Stomach (tissue), 9 donors: ENCODE measurements around the gene NSRP1. TPM values are rescaled to one million over a fixed set of nuclear protein-coding genes. Genes with fewer than 3 reads are reported as not detected.

Experiments
- DNase-seq, 2 donors: peaks; one replicate each; pipeline versions ENCODE4 v3.0.0 to v3.0.0-alpha.2; 2013 to 2019
- H3K27ac ChIP-seq, 5 donors: fragments of 200-600 bp in 4 of 5; sonication (generic) in 4 of 5; one replicate each; pipeline ENCODE4 v1.5.1; 2013 to 2019; ENCODE audit warnings: mild to moderate bottlenecking in 1 of 5, moderate library complexity in 1 of 5
- H3K27me3 ChIP-seq, 3 donors: fragments of 200-600 bp; sonication (generic); one replicate each; pipeline ENCODE4 v1.5.1; 2017 to 2019; ENCODE audit warnings: mixed run types in 1 of 3
- H3K36me3 ChIP-seq, 4 donors: fragments of 200-600 bp; sonication (generic); 1 replicate in 3 of 4; 2 replicates in 1 of 4; pipeline ENCODE4 v1.5.1; 2016 to 2019
- H3K4me1 ChIP-seq, 4 donors: fragments of 200-600 bp; sonication (generic); one replicate each; pipeline ENCODE4 v1.5.1; 2016 to 2019
- H3K4me3 ChIP-seq, 4 donors: fragments of 200-600 bp; sonication (generic) in 3 of 4; one replicate each; pipeline ENCODE4 v1.5.1; 2016 to 2019; ENCODE audit warnings: mild to moderate bottlenecking in 1 of 4
- H3K9me3 ChIP-seq, 4 donors: fragments of 200-600 bp; sonication (generic); one replicate each; pipeline ENCODE4 v1.5.1; 2016 to 2019
- CTCF ChIP-seq, 7 experiments: fragments of 450-650 bp in 4 of 7; fragments of 200-600 bp in 3 of 7; sonication (generic) in 3 of 7; IDR thresholded peaks; one replicate each; pipeline ENCODE4 v1.5.1; 2016 to 2019; ENCODE audit warnings: antibody characterized with exemption in 7 of 7, control low read depth in 2 of 7, mild to moderate bottlenecking in 1 of 7
- EP300 ChIP-seq: sonication (generic); formaldehyde crosslinking; IDR thresholded peaks from one replicate; pipeline ENCODE4 v1.6.1; 2017; ENCODE audit warnings: antibody characterized with exemption
- POLR2A ChIP-seq, 4 donors: fragments of 450-650 bp; IDR thresholded peaks; one replicate each; pipeline ENCODE4 v1.6.1; 2016; ENCODE audit warnings: antibody characterized with exemption in 4 of 4, control low read depth in 2 of 4, mild to moderate bottlenecking in 1 of 4, moderate library complexity in 1 of 4
- POLR2AphosphoS5 ChIP-seq, 3 donors: sonication (generic); formaldehyde crosslinking; IDR thresholded peaks; one replicate each; pipeline ENCODE4 v1.6.1; 2016; ENCODE audit warnings: antibody characterized with exemption in 3 of 3
- WGBS, 5 donors: extraction: QIAGEN DNeasy Blood & Tissue Kit in 3 of 5; methylation state at CpG; one replicate each; pipeline versions ENCODE4 v1.1.5 to v1.1.7; 2013 to 2018; 5-methylcytosine and 5-hydroxymethylcytosine counted together
- intact Hi-C: fragments of 100-400 bp; cut with DNase I; formaldehyde crosslinking; loops from one replicate; pipeline ENCODE4 v1.15.1; 2023; ENCODE audit warnings: low total_unique reads
- polyA plus RNA-seq, 3 donors: library from polyadenylated mRNA; stranded (reverse); fragments of 200-250 nt; gene quantifications; one replicate each; pipeline ENCODE4 v1.2.3, GENCODE V29; 2013
- total RNA-seq, 5 donors: library from RNA; depleted of rRNA; stranded (reverse); fragments of >200 nt; gene quantifications; one replicate each; pipeline versions ENCODE4 v1.1.0 to v1.2.3, GENCODE V29; 2014 to 2016
- donor health status: healthy with polysubstance abuse.
- donor health status: Bipolar disorder and iron deficiency.
- donor health status: healthy.

NSRP1 gene
- total and polyA plus RNA-seq, 8 donors: 5.4 to 110 (median 26.9) TPM

DNA sequence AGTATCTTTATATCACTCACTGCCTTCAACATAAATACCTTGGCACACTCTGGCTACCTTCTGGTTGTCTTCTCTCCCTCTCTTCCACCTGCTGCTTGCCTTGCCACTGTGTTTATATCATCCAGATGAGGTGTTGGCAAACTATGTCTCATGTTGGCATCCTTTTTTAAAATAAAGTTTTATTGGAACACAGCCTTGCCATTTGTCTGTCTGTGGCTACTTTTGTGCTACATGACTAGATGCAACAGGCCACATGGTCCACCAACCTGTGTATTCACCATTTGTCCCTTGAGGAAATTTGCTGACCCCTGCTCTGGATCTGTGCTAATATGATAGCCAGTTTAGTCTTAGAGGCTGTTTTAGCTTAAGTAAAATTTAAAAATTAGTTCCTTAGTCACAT is 36.8 kb downstream of the NSRP1 start:
- no peak overlapping the region for H3K4me3 ChIP-seq
- H3K9me3 ChIP-seq: no peaks in the 10 kb centered on the region
- TF ChIP-seq EP300: no peak
- TF ChIP-seq POLR2A (IDR thresholded peaks at IDR 0.05): no peak
- TF ChIP-seq POLR2AphosphoS5 (IDR thresholded peaks at IDR 0.05): no peak
- no peak for TF ChIP-seq CTCF (IDR thresholded peaks at IDR 0.05)
- peaks cover 0 to 1% (median 0%) of the 10 kb centered on the region in 4 donors for H3K4me1 ChIP-seq
- no peak overlapping the region for H3K27ac ChIP-seq
- no peak for DNase-seq
- peaks cover 0 to 31% (median 17%) of the 10 kb centered on the region in 4 donors for H3K36me3 ChIP-seq
- intact Hi-C loops: no loop called here
- H3K27me3 ChIP-seq: no peaks in the 10 kb centered on the region

- Histone ChIP-seq H3K4me3 (no peak overlapping the region), H3K4me1 (no peaks in the 10 kb centered on the region), H3K27me3 (no peaks in the 10 kb centered on the region), H3K36me3 (peaks cover 0 to 36% (median 20%) of the 10 kb centered on the region in 4 donors), H3K9me3 (peaks cover 0 to 7% (median 0%) of the 10 kb centered on the region in 4 donors), H3K27ac (no peak overlapping the region)
- 95 to 99% (median 98%) methylated on average over 2 of the region's 2 CpGs for WGBS, 5 donors
- no peak for DNase-seq
- intact Hi-C loops: no loop called here
- TF ChIP-seq CTCF (IDR thresholded peaks at IDR 0.05) (no peak), POLR2AphosphoS5 (IDR thresholded peaks at IDR 0.05) (no peak), POLR2A (IDR thresholded peaks at IDR 0.05) (no peak), EP300 (no peak)
Measured at GRCh38 chr17:30155389-30155788, 38.8 kb downstream of the NSRP1 start.

DNA sequence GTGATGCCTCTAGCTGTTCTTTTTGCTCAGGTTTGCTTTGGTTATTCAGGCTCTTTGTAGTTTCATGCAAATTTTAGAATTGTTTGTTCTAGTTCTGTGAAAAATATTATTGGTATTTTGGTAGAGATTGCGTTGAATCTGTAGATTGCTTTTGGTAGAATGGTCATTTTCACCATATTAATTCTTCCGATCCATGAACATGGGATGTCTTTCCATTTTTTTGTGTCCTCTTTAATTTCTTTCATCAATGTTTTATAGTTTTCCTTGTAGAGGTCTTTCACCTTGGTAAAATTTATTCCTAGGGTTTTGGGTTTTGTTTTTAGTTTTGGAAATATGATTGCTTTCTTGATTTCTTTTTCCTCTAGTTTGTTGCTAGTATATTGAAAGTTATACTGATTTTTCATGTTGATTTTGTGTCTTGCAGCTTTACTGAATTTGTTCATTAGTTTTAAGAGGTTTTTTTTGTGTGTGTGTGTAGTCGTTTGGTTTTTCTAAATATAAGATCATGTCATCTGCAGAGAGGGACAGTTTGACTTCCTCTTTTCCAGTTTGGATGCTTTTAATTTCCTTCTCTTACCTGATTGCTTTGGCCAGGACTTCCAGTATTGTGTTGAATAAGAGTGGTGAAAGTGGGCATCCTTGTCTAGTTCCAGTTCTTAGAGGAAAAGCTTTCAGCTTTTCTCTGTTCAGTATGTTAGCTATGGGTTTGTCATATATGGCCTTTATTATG is 42.4 kb downstream of the NSRP1 start:
- Histone ChIP-seq H3K9me3 (peaks cover 0 to 7% (median 0%) of the 10 kb centered on the region in 4 donors), H3K27ac (no peak overlapping the region), H3K4me1 (peaks cover 0 to 12% (median 3%) of the 10 kb centered on the region in 4 donors), H3K4me3 (no peak overlapping the region), H3K27me3 (no peaks in the 10 kb centered on the region), H3K36me3 (peaks cover 0 to 36% (median 23%) of the 10 kb centered on the region in 4 donors)
- no peak for TF ChIP-seq POLR2A (IDR thresholded peaks at IDR 0.05)
- no peak for TF ChIP-seq EP300
- intact Hi-C loops: no loop called here
- no peak for DNase-seq
- WGBS, 5 donors: 92 to 97% (median 95%) methylated on average over 3 of the region's 3 CpGs

GRCh38 chr17:30160419-30161172 is 44.0 kb downstream of the NSRP1 start:
- intact Hi-C loops: no loop called here
- no peak overlapping the region for H3K4me3 ChIP-seq
- no peak for DNase-seq
- H3K4me1 ChIP-seq: peaks cover 0 to 12% (median 3%) of the 10 kb centered on the region in 4 donors
- peaks cover 0 to 7% (median 0%) of the 10 kb centered on the region in 4 donors for H3K9me3 ChIP-seq
- H3K36me3 ChIP-seq: peaks cover 0 to 43% (median 27%) of the 10 kb centered on the region in 4 donors
- no peak for TF ChIP-seq POLR2A (IDR thresholded peaks at IDR 0.05)
- no peak for TF ChIP-seq EP300
- TF ChIP-seq CTCF (IDR thresholded peaks at IDR 0.05): no peak
- TF ChIP-seq POLR2AphosphoS5 (IDR thresholded peaks at IDR 0.05): no peak
- no peak overlapping the region for H3K27ac ChIP-seq
- no peaks in the 10 kb centered on the region for H3K27me3 ChIP-seq
- WGBS, 5 donors: 71 to 87% (median 82%) methylated on average over 3 of the region's 3 CpGs
